Renal cortex interstitium (tissue), 11 donors: ENCODE results near the gene MAPKAP1. TPM values are rescaled to one million over a fixed set of nuclear protein-coding genes. Genes with fewer than 3 reads are reported as not detected.

Source experiments
- DNase-seq, 11 donors: peaks; one replicate each; pipeline ENCODE4 v3.0.0-alpha.2; 2013; ENCODE audit warnings: low read depth in 9 of 11, low spot score in 4 of 11; ENCODE audit errors: extremely low read depth in 1 of 11
- polyA plus RNA-seq, 3 donors: library from polyadenylated mRNA; unstranded; fragments of 120-200 nt; gene quantifications; one replicate each; pipeline ENCODE4 v1.2.1, GENCODE V29; 2013; ENCODE audit not compliant: insufficient read length in 3 of 3

MAPKAP1 gene
- polyA plus RNA-seq, 3 donors: 65.3 to 77.1 (median 71.6) TPM

DNA sequence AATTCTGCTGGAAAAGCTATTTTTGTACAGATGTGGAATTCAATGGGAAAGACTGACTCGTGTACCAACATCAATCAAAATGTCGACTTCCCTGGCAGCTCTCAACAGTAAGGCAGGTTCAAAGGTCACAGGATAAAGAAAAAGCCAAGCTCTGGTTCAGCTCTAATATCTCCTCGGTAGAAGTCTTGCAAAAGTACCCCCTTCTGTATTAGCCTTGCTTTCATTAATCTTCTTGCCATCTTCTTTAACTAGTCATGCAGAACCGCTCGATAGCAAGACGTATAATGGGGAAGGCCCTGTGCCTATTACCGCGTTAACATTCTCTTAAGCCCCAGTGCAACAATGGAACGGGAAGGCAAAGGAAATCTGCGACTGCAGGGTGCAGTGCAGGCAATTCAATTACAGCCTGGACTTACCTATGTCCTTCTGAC is 244.1 kb downstream of the MAPKAP1 start:
- DNase-seq: no peak

DNA sequence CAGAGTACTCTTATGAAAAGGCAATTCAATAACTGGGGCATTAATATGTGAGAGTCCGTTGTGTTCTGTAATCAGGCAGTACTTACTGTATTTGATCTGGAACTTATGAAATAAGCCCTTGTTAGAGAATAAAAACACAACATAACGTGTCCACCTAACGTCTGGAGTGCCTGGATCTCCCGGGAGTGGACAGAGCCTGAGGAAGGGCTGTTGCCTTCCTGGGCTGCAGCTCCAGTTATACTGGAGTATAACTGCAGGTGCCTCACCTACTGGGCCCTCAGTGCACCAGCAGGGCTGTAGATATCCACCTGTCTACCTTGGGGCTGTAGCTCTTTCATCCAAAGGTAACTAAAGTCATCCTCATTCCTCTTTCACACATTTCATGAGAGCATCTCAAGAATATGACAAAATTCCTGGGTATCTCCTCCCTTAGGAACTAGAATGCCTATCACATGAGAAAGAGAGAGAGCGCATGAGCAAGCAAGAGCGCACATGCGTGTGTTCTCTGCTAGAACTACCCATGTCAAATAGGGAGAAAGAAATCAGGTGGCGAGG is 245.3 kb downstream of the MAPKAP1 start:
- no peak for DNase-seq

DNA sequence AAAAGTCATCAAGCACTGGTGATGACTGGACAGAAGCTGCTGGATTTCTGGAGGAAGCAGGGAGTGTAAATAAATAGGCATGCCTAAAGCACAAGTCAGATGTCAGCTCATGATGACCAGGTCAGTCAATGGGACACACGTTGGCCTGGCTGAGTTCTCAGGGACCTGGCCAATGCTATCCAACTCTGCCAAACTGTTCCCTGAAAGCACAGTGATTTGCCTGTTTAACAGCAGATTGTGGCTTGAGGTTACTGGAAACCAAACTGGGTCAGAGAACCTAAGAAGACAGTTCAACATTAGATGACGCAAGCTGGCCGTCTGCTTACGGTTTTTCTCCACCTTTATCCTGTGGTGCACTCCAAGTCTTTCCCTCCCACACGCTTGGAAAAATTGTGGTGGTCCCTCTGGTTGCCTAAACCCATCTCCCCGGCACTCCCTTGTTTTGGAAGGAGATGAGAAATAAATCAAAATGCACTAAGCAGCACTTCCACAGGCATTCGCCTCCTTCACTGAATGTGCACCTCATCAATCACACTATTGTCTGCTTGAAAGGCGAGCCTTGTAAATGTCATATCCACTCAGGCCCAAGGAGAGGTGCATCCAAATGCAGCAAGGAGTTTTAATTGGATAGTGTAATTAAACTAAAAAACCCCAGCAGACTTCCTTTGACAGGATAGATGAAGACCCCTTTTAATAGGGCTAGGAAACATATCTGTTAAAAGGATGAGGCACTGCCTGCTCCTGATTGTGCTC is 245.9 kb downstream of the MAPKAP1 start:
- no peak for DNase-seq

DNA sequence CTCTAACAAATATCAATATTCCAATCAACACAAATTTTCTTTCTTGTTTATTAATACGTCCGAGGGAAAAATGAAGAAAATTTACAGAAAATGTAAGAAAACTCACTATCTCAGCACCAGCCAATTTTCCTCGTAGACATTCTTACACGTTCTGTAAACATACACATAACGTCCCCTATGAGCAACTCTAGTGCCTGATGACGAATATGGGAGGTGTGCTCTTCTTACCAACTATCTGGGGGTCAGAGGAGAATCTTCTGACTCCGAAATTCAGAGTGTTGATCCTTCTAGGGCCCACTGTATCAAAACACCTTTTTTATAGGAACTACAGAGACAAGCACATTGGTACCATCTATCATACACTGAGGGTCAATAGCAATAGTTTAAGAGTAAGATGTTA is 246.7 kb downstream of the MAPKAP1 start:
- DNase-seq: no peak

DNA sequence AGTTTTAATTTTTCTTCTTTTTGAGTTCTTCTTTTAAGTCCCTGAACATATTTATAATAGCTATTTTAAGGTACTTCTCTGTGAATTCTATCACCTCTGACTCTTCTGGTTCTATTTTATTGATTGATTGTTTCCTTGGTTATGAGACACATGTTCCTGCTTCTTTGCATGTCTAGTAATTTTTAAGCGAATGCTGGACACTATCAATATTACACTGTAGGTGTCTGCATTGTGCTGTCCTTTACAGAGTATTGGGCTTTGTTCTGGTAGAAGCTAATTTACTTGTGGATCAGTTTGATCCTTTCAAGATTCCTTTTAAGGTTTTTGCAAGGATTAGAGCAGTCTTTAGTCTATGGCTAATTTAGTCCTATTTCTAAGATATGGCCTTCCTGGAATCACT is 249.7 kb downstream of the MAPKAP1 start:
- DNase-seq: no peak

DNA sequence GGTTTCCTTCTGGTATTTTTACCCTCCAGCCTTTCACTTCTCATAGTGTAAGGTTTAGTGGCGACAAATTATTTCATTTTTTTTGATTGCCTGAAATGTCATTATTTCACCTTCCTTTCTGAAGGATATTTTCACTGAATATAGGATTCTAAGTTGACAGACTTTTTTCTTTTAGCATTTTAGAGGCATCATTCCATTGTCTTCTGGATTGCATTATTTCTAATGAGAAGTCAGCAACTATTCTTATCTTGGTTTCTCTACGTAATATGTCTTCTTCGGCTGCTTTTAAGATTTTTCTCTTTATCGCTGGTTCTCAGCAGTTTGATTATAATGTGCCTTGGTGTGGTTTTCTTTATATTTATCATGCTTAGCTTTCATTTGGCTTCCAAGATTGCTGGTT is 251.1 kb downstream of the MAPKAP1 start:
- no peak for DNase-seq

DNA sequence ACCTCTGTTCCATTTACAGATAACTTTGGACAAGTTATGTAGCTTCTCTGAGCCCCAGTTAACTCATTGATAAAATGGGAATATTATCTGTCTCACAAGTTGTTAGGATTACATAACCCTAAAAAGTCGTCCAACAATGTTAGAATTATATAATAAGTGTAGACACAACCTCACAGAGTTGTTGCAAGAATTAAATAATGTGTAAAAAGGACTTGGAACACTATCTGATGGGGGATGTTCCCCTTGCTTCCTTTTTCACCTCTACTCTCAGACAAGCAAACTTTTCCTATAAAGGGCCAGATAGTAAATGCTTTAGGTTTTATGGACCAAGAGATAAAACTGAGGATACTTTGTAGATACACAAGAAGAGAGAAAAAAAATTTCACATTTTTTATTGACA is 251.9 kb downstream of the MAPKAP1 start:
- no peak for DNase-seq

DNA sequence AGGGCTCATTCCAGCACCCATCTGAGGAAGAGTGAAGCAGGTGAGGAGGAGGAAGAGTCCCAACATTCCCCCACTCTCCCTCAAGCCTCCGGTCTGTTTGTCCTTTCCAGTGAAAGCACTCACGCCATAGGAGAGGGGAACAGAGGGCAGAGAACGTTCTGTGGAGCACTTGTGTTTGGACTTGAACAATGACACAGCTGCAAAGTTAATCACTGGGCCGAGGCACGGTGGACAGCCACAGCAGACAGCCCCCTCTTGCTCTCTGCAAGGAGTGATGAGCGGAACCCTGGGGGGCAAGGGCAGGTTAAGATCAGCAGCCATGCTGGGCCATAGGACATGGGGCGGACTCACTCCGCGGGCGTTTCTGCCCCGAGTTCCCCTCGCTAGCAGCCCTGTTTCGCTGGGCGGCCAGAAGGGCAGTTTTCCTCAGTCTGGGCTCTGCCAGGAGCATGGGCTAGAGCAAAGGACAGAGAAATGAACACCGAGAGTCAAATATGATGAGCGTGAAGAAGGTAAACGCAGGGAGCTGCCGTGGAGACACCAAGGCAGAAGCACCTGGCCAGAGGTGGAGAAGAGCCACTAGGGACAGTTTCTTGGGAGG is 259.7 kb downstream of the MAPKAP1 start:
- no peak for DNase-seq

DNA sequence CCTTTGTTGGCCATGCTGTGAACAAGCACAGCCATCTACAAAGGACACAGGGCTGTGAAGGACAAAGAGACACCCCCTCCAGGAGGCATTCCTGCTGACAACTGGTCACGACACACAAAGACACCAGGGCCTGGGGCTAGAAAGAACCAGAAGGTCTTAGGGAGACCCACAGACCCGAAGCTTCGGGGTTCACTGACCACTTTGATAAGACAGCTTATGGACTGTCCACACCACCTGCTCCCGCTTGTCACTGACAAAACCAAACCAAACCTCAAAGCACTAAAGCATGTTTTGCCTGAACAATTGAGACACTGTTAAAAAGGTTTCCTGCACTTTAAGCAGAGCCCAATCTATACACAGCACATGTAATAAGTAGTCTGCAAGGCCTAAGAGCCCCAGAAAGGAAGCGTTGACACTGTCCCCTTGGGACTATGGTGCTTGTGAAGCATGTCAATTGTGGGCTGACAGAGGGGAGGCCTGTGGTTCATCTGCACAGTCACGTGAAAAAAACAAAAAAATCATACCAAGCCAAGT is 260.4 kb downstream of the MAPKAP1 start:
- DNase-seq: no peak

DNA sequence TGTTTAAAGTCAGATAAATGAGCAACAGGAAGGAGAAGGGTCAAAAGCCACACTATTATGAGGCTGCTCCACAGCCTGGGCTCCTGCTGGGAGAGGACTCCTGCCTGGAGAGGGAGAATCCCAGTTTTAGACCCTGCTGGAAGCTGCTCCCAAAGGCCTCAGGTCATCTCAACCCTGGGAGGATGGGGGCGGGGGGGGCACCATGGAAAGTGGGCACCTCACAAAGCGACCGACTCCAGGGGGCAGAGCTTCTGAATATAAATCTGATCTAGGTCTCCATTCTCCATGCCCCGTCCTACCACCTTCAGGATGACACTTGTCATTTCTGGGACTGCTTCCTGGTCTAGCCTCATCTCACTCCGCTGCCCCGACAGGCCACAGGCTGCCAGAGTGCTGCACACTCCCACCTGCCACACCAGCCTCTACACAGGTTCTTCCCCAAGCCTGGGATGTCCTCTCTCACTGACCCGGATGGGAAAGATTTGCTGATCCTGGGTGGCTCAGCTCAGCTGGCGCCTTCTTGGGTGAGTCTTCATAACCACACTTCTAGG is 262.0 kb downstream of the MAPKAP1 start:
- no peak for DNase-seq

DNA sequence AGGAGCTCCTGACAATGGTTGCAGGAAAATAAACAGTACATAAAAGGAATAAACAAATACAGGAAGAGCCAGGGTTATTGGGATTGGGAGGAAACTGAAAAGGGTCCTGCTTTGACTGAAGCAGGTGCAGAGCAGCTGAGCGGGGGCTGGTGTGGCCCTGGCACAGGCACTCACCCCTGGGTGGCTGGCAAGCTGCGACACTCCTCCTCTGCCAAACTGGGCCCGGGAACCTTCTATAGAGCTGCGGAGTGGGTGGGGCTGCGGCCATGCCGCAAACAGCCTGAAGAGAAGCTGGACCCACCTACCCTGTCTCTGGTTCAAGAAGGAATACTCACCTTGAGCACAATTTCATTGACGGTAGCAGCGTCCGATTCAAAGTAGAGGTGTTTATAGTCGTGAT is 262.8 kb downstream of the MAPKAP1 start:
- no peak for DNase-seq

DNA sequence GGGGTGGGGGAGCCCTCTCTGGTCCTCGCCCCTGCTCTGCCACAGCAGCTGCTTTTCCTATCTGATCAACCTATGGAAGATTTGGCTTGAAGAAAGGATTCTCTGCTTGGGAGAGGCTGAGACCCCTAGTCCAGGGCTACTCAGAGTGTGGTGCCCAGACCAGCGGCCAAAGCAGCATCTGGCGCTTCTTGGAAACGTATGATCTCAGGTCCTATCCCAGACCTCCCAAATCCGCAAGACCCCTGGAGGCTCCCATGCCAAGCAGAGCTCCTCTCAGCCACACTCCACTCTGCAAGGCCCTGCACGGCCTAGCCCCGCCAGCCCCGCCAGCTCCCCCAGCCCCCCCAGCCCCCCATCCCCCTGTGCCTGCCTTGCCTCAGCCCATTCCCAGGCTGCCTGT is 263.6 kb downstream of the MAPKAP1 start:
- DNase-seq: no peak

DNA sequence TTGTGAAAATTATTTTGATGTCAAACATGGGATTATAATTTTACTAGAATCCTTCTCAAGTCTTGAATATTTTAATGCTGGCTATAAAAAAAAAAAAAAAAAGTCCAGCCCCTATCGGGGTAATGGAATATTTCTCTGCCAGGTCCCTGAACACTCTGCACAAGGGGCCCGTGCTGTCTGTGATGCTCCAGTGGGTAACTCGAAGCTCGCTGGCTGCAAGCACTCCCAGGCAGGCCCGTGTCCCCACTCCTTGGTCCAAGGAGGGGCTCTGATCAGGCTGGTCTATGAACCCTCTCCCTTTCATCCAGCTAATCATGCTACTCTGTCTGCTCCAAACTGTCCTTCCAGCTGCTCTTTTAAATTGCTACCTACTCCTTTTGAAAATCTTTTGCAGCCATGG is 264.6 kb downstream of the MAPKAP1 start:
- DNase-seq: no peak

DNA sequence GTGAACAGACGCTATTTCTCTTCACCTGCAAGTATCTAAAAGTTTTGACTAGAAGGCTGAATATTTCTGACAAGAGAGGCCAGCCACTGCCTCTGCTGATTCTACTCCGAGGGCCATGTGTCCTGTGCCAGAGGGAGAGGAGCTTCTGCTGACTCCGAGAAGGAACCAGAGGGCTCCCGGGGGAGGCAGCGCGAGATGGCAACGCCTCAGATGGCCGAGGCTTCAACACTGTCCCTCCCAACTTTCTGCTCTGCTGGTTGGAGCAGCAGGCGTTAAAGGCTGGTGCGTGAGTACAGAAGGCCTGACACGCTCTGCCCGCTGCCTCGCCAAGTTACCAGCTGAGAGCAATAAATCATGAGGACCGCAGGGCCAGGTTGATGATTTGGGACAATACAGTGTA is 266.6 kb downstream of the MAPKAP1 start:
- DNase-seq: no peak

DNA sequence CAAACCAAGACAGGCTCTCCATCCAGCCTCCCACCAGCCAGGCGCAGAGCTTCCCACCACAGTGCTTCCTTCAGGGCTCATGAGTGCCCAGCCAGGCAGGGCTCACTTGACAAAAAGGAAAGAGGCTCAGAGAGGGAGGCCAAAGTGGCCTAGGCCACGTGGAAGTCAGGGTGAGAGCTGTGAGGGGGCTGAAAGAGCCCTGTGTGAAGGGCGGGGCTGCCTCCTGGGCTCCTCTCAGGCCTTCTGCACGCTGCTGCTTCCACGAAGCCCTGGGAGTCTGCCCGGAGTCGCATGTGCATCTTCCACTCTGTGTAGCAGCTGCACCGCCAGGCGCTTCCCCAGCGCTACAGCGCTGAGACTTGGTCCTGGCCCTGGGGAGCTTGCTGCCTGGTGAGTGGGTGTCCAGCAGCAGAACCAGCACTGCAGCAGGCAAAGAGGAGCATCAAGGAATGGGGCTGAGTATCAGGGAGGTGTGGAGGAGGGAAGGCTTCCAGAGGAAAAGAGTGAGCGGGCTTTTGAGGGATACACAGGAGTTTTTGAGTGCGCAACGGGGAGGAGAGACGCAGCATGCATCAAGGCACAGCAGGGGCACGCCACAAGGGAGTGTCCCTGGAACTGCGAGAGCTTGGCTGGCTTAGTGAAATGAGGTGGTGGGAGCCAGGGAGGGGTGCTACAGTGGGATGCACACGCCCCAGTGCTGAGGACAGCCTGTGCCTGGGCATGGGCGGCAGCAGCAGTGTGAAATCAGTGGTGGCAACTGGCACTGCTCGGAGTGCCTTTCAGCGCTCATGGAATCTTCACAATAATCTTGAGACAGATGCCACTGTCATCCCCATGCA is 267.4 kb downstream of the MAPKAP1 start:
- DNase-seq: no peak

DNA sequence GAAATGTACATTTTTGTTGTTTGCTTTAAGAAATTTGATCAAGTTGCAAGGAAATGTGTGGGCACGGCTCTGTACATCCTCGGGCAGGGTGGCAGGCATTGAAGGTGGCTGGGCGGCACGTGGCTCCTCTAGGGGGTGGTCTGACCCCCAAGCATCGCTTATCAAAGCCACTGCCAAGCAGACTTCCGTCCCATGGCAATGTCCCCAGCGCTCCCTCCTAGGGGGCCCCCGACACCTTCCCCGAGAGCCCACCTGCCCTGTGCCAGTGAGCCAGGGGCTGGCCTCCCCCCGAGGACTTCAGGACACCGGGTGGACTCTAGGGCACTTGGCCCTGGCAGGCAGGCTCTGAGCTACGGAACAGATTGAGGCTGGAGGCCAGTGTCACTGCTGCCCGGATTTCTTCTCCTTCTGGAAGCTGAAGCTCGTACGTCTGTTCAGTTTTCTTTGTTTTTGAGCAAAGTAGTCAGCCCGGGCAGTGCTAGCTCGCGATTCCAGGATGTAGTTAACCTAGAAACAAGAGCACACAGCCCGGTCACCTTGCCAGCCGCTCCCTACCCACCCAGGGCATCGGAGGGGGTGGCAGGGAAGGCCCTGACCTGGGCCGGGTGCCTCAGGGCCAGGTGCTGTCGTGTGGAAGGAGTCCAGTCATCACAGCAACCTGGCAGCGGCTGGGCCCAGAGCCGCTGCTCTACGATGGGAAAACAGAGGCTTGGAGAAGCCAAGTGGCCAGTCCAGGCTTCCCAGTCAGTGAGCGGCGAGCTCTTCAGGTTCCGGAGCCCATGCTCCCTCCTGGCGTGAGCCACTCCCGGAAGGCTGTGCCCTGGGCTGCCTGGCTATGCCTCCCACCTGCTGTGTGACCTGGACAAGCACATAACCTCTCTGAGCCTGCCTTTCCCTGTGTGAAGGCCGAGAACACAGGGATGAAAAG is 268.2 kb downstream of the MAPKAP1 start:
- no peak for DNase-seq

DNA sequence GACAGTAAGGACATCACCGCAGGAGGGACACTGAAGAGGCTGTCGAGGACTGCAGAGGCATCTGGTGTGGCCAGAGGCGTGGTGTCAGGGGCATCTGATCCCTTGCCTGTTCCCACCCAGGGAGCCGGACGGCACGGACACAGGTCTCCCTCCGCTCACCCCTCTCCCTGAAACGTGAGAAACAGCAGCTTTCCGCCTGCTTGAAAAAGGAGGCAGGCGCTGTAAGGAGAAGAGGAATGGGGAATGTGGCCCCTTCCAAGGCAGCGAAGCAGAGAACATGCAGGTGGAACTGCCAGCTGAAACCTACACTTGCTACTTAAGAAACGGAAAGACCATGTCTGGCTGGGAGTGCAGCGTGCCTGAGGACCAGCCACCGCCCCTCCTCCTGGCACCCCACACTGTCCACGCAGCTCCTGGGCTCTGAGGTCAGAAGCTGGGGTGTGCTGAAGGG is 269.2 kb downstream of the MAPKAP1 start:
- DNase-seq: peak in 2 of 11 donors; percentile 51 to 57
